Astrocyte (in vitro differentiated cells and primary cell): ENCODE data around the gene KRTAP2-2.

Experiments
- EZH2 ChIP-seq: IDR thresholded peaks from 2 replicates; pipeline ENCODE4 v1.6.1; 2012; ENCODE audit warnings: mild to moderate bottlenecking, low read length, inconsistent platforms; ENCODE audit not compliant: insufficient read depth
- TF ChIP-seq, protein P1 (sequence below): IDR thresholded peaks from 2 replicates; pipeline ENCODE4 v1.5.1; 2011; ENCODE audit warnings: low read depth, mild to moderate bottlenecking, inconsistent platforms, low read length, moderate library complexity; ENCODE audit not compliant: insufficient read depth

DNA sequence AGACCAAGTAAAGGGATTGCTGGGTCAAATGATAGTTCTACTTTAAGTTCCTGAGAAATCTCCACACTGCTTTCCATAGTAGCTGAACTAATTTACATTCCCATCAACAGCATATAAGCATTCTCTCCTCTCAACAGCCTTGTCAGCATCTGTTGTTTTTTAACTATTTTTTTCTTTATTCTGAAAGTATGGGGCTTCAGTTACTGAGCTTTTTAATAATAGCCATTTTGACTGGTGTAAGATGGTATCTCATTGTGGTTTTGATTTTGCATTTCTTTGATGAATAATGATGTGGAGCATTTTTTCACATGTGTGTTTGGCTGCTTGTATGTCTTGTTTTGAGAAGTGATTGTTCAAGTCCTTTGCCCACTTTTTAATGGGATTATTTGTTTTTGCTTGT lies 2.5 kb downstream of the KRTAP2-2 start:
- TF ChIP-seq EZH2, result no peak
- TF ChIP-seq, protein P1, sequence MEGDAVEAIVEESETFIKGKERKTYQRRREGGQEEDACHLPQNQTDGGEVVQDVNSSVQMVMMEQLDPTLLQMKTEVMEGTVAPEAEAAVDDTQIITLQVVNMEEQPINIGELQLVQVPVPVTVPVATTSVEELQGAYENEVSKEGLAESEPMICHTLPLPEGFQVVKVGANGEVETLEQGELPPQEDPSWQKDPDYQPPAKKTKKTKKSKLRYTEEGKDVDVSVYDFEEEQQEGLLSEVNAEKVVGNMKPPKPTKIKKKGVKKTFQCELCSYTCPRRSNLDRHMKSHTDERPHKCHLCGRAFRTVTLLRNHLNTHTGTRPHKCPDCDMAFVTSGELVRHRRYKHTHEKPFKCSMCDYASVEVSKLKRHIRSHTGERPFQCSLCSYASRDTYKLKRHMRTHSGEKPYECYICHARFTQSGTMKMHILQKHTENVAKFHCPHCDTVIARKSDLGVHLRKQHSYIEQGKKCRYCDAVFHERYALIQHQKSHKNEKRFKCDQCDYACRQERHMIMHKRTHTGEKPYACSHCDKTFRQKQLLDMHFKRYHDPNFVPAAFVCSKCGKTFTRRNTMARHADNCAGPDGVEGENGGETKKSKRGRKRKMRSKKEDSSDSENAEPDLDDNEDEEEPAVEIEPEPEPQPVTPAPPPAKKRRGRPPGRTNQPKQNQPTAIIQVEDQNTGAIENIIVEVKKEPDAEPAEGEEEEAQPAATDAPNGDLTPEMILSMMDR, result no peak
